ENCODE measurements around the gene FOXO1.

The FOXO1 gene

GRCh38 chr13:40611635-40612034, 54.8 kb downstream of the FOXO1 start:
- no peak overlapping the region for H3K4me3 ChIP-seq (replicated peaks; ENCODE audit: low read depth, low read length)
- no peak for TF ChIP-seq CTCF (IDR thresholded peaks at IDR 0.05; ENCODE audit: low read length, missing control alignments)
- DNase-seq (ENCODE audit: low read depth), result no peak

- DNase-seq (ENCODE audit: low read depth), result peak; percentile 16
- no peak for TF ChIP-seq CTCF (IDR thresholded peaks at IDR 0.05; ENCODE audit: low read length, missing control alignments)
- H3K4me3 ChIP-seq (replicated peaks; ENCODE audit: low read depth, low read length), result no peak overlapping the region
These were observed 55.4 kb downstream of the FOXO1 start for GRCh38 chr13:40611004-40611403.

GRCh38 chr13:40609972-40610726, 56.3 kb downstream of the FOXO1 start:
- TF ChIP-seq CTCF (IDR thresholded peaks at IDR 0.05; ENCODE audit: low read length, missing control alignments), result no peak
- H3K4me3 ChIP-seq (replicated peaks; ENCODE audit: low read depth, low read length), result no peak overlapping the region
- DNase-seq (ENCODE audit: low read depth), result no peak

- TF ChIP-seq CTCF (IDR thresholded peaks at IDR 0.05; ENCODE audit: low read length, missing control alignments), result no peak
- DNase-seq (ENCODE audit: low read depth), result no peak
- no peak overlapping the region for H3K4me3 ChIP-seq (replicated peaks; ENCODE audit: low read depth, low read length)
These were observed 58.1 kb downstream of the FOXO1 start for GRCh38 chr13:40608308-40608707.

- no peak for TF ChIP-seq CTCF (IDR thresholded peaks at IDR 0.05; ENCODE audit: low read length, missing control alignments)
- H3K4me3 ChIP-seq (replicated peaks; ENCODE audit: low read depth, low read length), result no peak overlapping the region
- DNase-seq (ENCODE audit: low read depth), result no peak
These were observed 60.9 kb downstream of the FOXO1 start for GRCh38 chr13:40605573-40605972.

- no peak for TF ChIP-seq CTCF (IDR thresholded peaks at IDR 0.05; ENCODE audit: low read length, missing control alignments)
- H3K4me3 ChIP-seq (replicated peaks; ENCODE audit: low read depth, low read length), result no peak overlapping the region
- no peak for DNase-seq (ENCODE audit: low read depth)
These were observed 62.3 kb downstream of the FOXO1 start for GRCh38 chr13:40604135-40604534.

GRCh38 chr13:40600149-40600751, 66.2 kb downstream of the FOXO1 start:
- no peak for DNase-seq (ENCODE audit: low read depth)
- H3K4me3 ChIP-seq (replicated peaks; ENCODE audit: low read depth, low read length), result no peak overlapping the region
- TF ChIP-seq CTCF (IDR thresholded peaks at IDR 0.05; ENCODE audit: low read length, missing control alignments), result no peak
